WERI-Rb-1 (cell line): ENCODE data around the gene ABL1.

Experiments
- DNase-seq: peaks from one replicate; pipeline ENCODE4 v3.0.0-alpha.2; 2020
- H3K27ac ChIP-seq: fragments of 250-450 bp; sonication (Bioruptor Pico); 2 replicates; pipeline ENCODE4 v1.5.1; 2020; ENCODE audit warnings: mild to moderate bottlenecking, moderate library complexity
- H3K27me3 ChIP-seq: fragments of 250-450 bp; sonication (Bioruptor Pico); 2 replicates; pipeline ENCODE4 v1.5.1; 2021; ENCODE audit warnings: mild to moderate bottlenecking, low read depth, moderate library complexity; ENCODE audit not compliant: insufficient read depth, severe bottlenecking
- H3K36me3 ChIP-seq: fragments of 250-450 bp; sonication (Bioruptor Pico); 2 replicates; pipeline ENCODE4 v1.5.1; 2020; ENCODE audit warnings: mild to moderate bottlenecking, moderate library complexity
- H3K4me3 ChIP-seq: 2 replicates; pipeline ENCODE4 v1.5.1; 2011; ENCODE audit warnings: low read depth, mild to moderate bottlenecking, control low read depth, low read length
- H3K9me3 ChIP-seq: fragments of 250-450 bp; sonication (Bioruptor Pico); 2 replicates; pipeline ENCODE4 v1.5.1; 2021; ENCODE audit warnings: mild to moderate bottlenecking, moderate library complexity; ENCODE audit not compliant: severe bottlenecking
- CTCF ChIP-seq: IDR thresholded peaks from 2 replicates; pipeline ENCODE4 v1.5.1; 2011; ENCODE audit warnings: low read depth, mild to moderate bottlenecking, control low read depth, inconsistent platforms, low read length

ABL1 gene

GRCh38 chr9:130930804-130931349, 95.8 kb downstream of the ABL1 start:
- no peaks in the 10 kb centered on the region for H3K36me3 ChIP-seq
- no peaks in the 10 kb centered on the region for H3K27me3 ChIP-seq
- no peak for DNase-seq
- no peak for TF ChIP-seq CTCF
- no peak overlapping the region for H3K27ac ChIP-seq
- no peaks in the 10 kb centered on the region for H3K9me3 ChIP-seq
- no peak overlapping the region for H3K4me3 ChIP-seq

- Histone ChIP-seq H3K27me3 (no peaks in the 10 kb centered on the region), H3K4me3 (no peak overlapping the region), H3K36me3 (no peaks in the 10 kb centered on the region), H3K9me3 (no peaks in the 10 kb centered on the region), H3K27ac (no peak overlapping the region)
- no peak for DNase-seq
- TF ChIP-seq CTCF: no peak
Measured at GRCh38 chr9:130931508-130932254, 96.6 kb downstream of the ABL1 start.

GRCh38 chr9:130932255-130933079, 97.4 kb downstream of the ABL1 start:
- H3K27me3 ChIP-seq: peaks cover 5% of the 10 kb centered on the region
- no peaks in the 10 kb centered on the region for H3K36me3 ChIP-seq
- H3K27ac ChIP-seq: no peak overlapping the region
- DNase-seq: no peak
- no peaks in the 10 kb centered on the region for H3K9me3 ChIP-seq
- no peak for TF ChIP-seq CTCF
- H3K4me3 ChIP-seq: no peak overlapping the region

- Histone ChIP-seq H3K27me3 (peaks cover 14% of the 10 kb centered on the region), H3K36me3 (no peaks in the 10 kb centered on the region), H3K4me3 (no peak overlapping the region), H3K27ac (no peak overlapping the region), H3K9me3 (no peaks in the 10 kb centered on the region)
- TF ChIP-seq CTCF: no peak
- DNase-seq: no peak
Measured at GRCh38 chr9:130933114-130934046, 98.3 kb downstream of the ABL1 start.

- Histone ChIP-seq H3K4me3 (no peak overlapping the region), H3K9me3 (no peaks in the 10 kb centered on the region), H3K36me3 (no peaks in the 10 kb centered on the region; the same call in 1 of the 2 replicates), H3K27ac (no peak overlapping the region), H3K27me3 (peaks cover 18% of the 10 kb centered on the region)
- DNase-seq: no peak
- no peak for TF ChIP-seq CTCF
Measured at GRCh38 chr9:130934246-130934645, 99.2 kb downstream of the ABL1 start.
